Activated CD8-positive, alpha-beta T cell treated with anti-CD3 and anti-CD28 coated beads for 36 hours (primary cell): Measurements from ENCODE around the gene WDR77. TPM values are rescaled to one million over a fixed set of nuclear protein-coding genes. Genes with fewer than 3 reads are reported as not detected.
A peak's percentile ranks its signal among the peaks of the same experiment; 100 is the strongest.

Experiments used
- ATAC-seq: fragments of 200-7000 bp; cut with Tn5 transposase; one replicate; pipeline ENCODE4 v1.10.0; 2021; ENCODE audit warnings: mild to moderate bottlenecking, moderate library complexity
- CTCF ChIA-PET: fragments of 350-600 bp; sonication (Branson Sonifier 250); formaldehyde crosslinking; loops from one replicate; lab custom pipeline; 2021; ENCODE audit warnings: antibody characterized with exemption; lab: Charles Lee
- POLR2A ChIA-PET: fragments of 350-600 bp; sonication (Branson Sonifier 250); formaldehyde crosslinking; loops from one replicate; lab custom pipeline; 2021; ENCODE audit warnings: antibody characterized with exemption; lab: Charles Lee
- DNase-seq: peaks from one replicate; pipeline ENCODE4 v3.0.0-alpha.2; 2020
- H3K27ac Mint-ChIP-seq: one replicate; pipeline ENCODE4 v1.8.0; 2021; ENCODE audit warnings: mild to moderate bottlenecking, mixed read lengths
- H3K27me3 Mint-ChIP-seq: one replicate; pipeline ENCODE4 v1.8.0; 2021; ENCODE audit warnings: mixed read lengths
- H3K36me3 Mint-ChIP-seq: one replicate; pipeline ENCODE4 v1.8.0; 2021; ENCODE audit warnings: low read depth, mixed read lengths
- H3K4me1 Mint-ChIP-seq: one replicate; pipeline ENCODE4 v1.8.0; 2021; ENCODE audit warnings: low read depth, mixed read lengths
- H3K4me3 Mint-ChIP-seq: one replicate; pipeline ENCODE4 v1.8.0; 2021; ENCODE audit warnings: mild to moderate bottlenecking, moderate library complexity, mixed read lengths
- H3K9me3 Mint-ChIP-seq: one replicate; pipeline ENCODE4 v1.8.0; 2021; ENCODE audit warnings: mixed read lengths
- CTCF ChIP-seq: fragments of 200-600 bp; IDR thresholded peaks from one replicate; pipeline ENCODE4 v1.8.0; 2022; ENCODE audit warnings: antibody characterized with exemption, mild to moderate bottlenecking
- intact Hi-C: fragments of 100-400 bp; cut with micrococcal nuclease; formaldehyde crosslinking; loops from one replicate; pipeline ENCODE4 v1.10.0; 2022
- total RNA-seq, 2 experiments: library from RNA; stranded (reverse); gene quantifications; one replicate each; pipeline ENCODE4 v1.2.3, GENCODE V29; 2021

The WDR77 gene
- total RNA-seq, 2 experiments from 2014 or later = 54.0 to 54.6 TPM

GRCh38 chr1:111406321-111406768 lies 42.7 kb downstream of the WDR77 start:
- intact Hi-C loops = no loop called here
- peak overlapping the region; percentile 30 for H3K4me3 Mint-ChIP-seq
- ChIA-PET CTCF (interaction anchor here (0.7 to 3.5 kb wide), 5 partner anchors 13 to 376 kb away, joined by 3 to 17 read pairs (median 3); no protein-coding TSS in a partner anchor), POLR2A (no interaction called here)
- peak overlapping the region; percentile 48 for H3K27ac Mint-ChIP-seq
- ATAC-seq = peak; percentile 93
- peak; percentile 51 for DNase-seq
- H3K9me3 Mint-ChIP-seq = no peaks in the 10 kb centered on the region
- no peaks in the 10 kb centered on the region for H3K36me3 Mint-ChIP-seq
- H3K4me1 Mint-ChIP-seq = peaks cover 33% of the 10 kb centered on the region
- H3K27me3 Mint-ChIP-seq = no peaks in the 10 kb centered on the region
- no peak for TF ChIP-seq CTCF

- H3K27ac Mint-ChIP-seq = no peak overlapping the region
- no peak for TF ChIP-seq CTCF
- DNase-seq = no peak
- no peak overlapping the region for H3K4me3 Mint-ChIP-seq
- intact Hi-C loops = no loop called here
- no peak for ATAC-seq
- peaks cover 38% of the 10 kb centered on the region for H3K4me1 Mint-ChIP-seq
- no peaks in the 10 kb centered on the region for H3K27me3 Mint-ChIP-seq
- POLR2A ChIA-PET = no interaction called here
- H3K36me3 Mint-ChIP-seq = no peaks in the 10 kb centered on the region
- no peaks in the 10 kb centered on the region for H3K9me3 Mint-ChIP-seq
- CTCF ChIA-PET = interaction anchor here (2.8 to 3.5 kb wide), 2 partner anchors 181 to 364 kb away, joined by 13 to 17 read pairs; no protein-coding TSS in a partner anchor
These were observed 44.5 kb downstream of the WDR77 start for GRCh38 chr1:111404588-111404987.

- ChIA-PET POLR2A (interaction anchor here (0.8 kb wide), 1 partner anchor 36 kb away, joined by 3 read pairs; no protein-coding TSS in a partner anchor), CTCF (interaction anchor here (0.8 to 6.8 kb wide), 8 partner anchors 14 to 371 kb away, joined by 3 to 109 read pairs (median 4); partner anchors contain the start of gene CHI3L2)
- Mint-ChIP-seq H3K4me1 (peaks cover 37% of the 10 kb centered on the region), H3K4me3 (no peak overlapping the region), H3K27ac (no peak overlapping the region), H3K27me3 (no peaks in the 10 kb centered on the region), H3K36me3 (no peaks in the 10 kb centered on the region), H3K9me3 (peaks cover 2% of the 10 kb centered on the region)
- intact Hi-C loops = no loop called here
- ATAC-seq (peak; percentile 53), DNase-seq (peak; percentile 45)
- no peak for TF ChIP-seq CTCF
These were observed 47.0 kb downstream of the WDR77 start for GRCh38 chr1:111402083-111402482.

- no peaks in the 10 kb centered on the region for H3K36me3 Mint-ChIP-seq
- CTCF ChIA-PET = interaction anchor here (0.6 to 6.8 kb wide), 46 partner anchors 10 to 392 kb away, joined by 3 to 109 read pairs (median 4); partner anchors contain the start of genes CHI3L2 and WDR77
- DNase-seq (peak; percentile 60), ATAC-seq (no peak)
- intact Hi-C loops = loop anchor here (2.0 kb wide), 1 partner anchor 177 kb away; no protein-coding TSS in a partner anchor
- H3K9me3 Mint-ChIP-seq = peaks cover 2% of the 10 kb centered on the region
- H3K27ac Mint-ChIP-seq = no peak overlapping the region
- POLR2A ChIA-PET = interaction anchor here (0.6 to 1.4 kb wide), 5 partner anchors 38 to 419 kb away, joined by 3 to 5 read pairs (median 3); no protein-coding TSS in a partner anchor
- H3K27me3 Mint-ChIP-seq = no peaks in the 10 kb centered on the region
- peak; percentile 83 for TF ChIP-seq CTCF
- H3K4me1 Mint-ChIP-seq = peaks cover 18% of the 10 kb centered on the region
- H3K4me3 Mint-ChIP-seq = no peak overlapping the region
These were observed 49.1 kb downstream of the WDR77 start for GRCh38 chr1:111399792-111400610.
